GM18519 (cell line): ENCODE measurements around the gene SEMA4G.

Experiments used
- ATAC-seq: cut with Tn5 transposase; IDR thresholded peaks from one replicate; pipeline ENCODE4 v1.9.1; 2021; ENCODE audit warnings: mild to moderate bottlenecking, moderate library complexity; ENCODE audit not compliant: unreplicated experiment, low FRiP score

Gene SEMA4G

DNA sequence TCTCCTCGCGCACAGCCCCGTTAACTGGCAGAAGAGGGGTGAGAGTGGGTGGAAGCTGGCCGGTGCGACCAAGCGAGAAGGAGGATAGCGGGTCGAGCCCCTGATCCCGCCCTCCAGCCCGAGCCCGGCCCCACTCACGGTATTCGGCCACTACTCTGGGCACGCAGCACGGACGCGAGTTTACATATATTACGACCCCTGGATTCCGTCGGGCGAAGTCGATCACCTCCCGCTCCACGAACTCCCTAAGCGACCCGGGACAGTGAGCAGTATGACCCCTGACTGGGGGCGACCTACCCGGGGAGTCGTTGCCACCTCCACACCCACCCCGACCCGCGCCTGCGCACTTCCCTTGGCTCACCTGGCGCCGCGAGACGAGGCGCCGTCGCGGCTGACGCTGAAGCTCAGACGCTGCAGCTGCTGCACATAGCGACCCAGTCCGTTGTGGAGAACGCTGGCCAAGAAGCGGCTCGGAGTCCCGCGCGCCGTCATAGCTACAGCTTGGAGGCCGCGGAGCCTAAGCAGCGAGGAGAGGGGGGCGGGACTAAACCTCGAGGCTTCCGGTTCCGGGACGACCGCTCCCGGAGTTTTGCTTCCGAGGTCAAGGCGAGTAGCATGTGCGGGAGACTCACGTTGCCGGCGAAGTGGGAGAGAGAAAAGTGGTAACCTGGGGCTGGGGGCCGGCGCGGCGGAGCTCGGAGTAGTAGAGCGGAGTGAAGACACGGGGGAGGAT lies 17.8 kb downstream of the SEMA4G start, which contains the start of the genes MRPL43 and TWNK:
Gene MRPL43 (minus strand): TSS at position 546 of the 733 bp plus-strand sequence. CDS start 54 bp downstream, at position 492.
Gene TWNK (plus strand): TSS at position 592 of the 733 bp plus-strand sequence. CDS start 668 bp downstream, outside the sequence.
- ATAC-seq, result peak; percentile 57

DNA sequence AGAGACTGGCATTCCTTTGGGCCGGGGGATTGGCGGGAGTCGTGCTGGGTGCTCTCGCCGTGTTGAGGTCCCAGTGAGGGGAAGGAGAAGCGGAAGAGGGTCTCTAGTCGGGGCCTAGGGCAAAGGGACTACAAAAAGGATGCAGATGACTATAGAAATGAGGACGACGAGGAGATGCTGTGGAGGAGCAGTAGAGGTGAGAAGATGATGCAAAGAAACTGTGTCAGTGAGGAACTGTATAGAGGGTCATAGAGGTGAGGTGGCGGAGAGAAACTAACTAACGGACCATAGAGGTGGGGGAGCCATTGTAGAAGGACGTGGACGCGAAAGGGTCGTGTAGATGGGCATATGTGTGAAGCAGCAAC lies 18.4 kb downstream of the SEMA4G start:
- ATAC-seq, result no peak

DNA sequence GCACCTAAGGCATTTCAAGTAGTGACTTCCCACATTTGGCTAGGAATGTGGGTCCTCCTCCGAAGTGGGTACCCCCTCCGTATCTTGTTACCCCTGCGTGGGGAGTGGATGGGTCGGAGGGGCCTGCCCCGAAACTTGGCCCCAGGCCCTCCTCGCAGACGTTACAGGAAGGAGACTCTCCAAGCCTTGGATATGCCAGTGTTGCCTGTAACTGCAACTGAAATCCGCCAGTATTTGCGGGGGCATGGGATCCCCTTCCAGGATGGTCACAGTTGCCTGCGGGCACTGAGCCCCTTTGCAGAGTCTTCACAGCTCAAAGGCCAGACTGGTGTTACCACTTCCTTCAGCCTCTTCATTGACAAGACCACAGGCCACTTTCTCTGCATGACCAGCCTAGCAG lies 18.9 kb downstream of the SEMA4G start:
- ATAC-seq, result no peak

DNA sequence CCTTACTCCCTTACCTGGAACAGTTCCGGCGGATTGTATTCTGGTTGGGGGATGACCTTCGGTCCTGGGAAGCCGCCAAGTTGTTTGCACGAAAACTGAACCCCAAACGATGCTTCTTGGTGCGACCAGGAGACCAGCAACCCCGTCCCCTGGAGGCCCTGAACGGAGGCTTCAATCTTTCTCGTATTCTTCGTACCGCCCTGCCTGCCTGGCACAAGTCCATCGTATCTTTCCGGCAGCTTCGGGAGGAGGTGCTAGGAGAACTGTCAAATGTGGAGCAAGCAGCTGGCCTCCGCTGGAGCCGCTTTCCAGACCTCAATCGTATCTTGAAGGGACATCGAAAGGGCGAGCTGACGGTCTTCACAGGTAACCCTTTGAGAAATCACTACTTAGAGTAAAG lies 19.8 kb downstream of the SEMA4G start:
- ATAC-seq, result no peak

DNA sequence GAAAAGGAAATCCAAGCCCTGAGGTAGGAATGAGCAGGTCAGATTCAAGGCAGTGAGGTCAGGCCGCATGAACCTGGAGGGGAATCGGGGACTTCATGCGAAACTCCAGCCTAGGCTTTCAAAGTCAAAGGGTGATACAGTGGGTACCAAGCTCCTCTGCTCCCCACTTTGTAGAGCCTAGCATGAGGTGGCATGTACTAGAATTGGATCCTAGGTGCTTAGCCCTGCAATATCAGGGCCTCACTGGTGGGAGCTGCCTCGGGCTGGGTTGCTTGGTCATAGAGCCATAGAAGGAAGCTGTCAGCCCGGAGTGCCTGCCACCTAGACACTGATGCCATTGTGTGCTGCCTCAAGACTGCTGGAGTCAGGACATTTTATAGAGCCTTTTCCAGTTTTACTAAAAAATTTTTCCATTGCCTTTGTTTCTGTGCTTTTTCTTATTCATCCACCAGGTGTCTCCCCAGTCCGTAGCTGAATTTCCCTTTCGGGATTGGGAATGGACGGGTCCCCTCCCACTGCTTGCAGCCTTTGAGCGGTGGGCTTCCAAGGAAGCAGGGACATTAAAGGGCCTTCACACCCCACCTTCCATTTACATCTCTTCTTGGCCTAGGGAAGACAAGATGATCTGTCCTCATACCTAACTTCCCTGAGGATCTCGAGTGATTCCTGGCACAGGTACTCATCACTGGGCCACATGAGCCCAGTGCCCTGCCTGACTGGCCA lies 24.8 kb downstream of the SEMA4G start:
- ATAC-seq, result no peak

DNA sequence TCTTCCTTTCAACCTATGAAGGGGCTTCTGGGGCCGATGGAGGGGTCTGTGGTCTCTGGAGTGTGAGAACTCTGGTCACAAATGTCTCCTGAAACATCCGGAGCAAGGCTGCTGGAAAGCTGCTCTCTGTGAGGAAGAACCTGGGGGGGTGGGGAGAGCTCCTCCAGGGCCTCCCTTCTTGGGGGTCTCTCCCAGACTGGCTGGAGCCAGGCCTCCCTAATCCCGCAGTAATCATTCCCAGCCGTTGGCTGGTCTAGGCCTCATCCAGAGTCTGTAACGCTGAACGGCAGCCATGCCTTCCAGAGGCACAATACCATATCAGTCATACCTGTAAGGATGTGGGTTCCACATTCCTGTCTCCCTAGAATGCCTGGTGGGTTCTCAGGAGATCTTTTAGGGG lies 25.9 kb downstream of the SEMA4G start:
- no peak for ATAC-seq

DNA sequence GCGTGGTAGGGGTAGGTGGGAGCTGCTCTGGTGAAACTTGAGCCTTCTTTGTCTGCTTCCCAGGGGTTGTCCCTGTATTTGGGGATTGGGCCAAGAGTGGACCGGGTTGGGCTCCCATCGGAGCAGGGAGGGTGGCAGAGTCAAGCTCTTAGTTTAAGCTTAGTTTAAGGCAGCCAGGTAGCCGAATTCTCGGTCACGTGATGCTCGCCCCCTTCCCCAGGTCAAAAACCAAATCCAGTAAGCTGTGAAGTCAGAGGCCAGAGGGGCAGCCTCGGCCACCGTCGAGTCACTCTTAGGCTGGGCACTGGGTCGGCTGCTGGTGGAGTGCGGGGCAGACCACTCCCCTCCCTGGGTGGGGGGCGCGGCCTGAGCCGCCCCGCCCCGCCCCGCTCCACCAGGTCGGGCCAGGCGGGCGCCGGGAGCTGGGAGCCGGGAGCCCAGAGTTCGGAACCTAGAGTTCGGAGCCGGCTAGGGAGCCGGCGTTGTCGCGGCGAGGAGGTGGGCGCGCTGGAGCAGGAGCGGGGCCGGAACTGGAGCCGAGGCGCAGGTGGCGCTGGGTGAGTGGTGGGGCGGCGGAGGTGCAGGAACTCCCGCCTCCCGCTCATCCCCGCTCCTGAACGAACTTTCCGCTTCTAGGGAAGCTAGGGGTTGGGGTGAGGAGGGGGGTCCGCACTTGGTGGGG lies 27.5 kb downstream of the SEMA4G start:
- ATAC-seq, result no peak

DNA sequence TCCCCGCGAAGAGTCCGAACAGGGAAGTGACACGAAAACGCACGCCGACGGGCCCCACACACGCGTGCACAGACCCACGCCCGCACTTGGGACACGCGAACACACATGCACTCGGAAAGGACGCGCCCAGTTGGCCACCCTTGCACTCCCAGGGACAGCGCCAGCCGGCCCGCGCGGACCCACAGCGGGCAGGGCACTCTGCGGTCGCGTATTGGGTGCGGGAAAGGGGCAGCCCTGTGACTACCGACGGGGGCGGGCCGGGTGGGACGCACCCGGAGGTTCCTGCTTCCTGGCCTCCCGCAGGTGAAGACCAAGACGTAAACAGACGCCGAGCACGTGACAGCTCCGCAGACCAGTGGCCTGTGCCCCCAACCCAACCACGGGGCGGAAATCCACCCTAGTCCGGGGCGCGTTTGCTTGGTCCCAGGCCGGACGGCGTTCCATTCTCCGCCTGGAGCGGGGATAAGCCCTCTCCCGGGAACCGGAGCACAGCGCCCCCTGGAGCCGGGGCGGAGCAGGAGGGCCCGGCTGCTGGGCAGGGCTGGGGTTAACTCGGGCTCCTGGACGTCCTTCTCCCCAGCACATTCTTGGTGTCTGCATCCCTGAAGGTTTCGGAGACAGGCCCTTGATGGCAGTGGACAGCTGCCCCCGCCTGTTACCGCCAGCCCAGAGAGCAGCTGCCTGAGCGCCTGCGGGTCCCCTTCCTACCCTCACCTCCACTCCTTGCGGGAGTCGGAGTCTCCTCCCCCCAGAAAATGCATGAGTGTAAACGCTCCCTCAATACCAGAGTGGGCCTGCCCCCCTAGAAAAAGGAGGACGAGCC lies 28.3 kb downstream of the SEMA4G start:
- no peak for ATAC-seq

DNA sequence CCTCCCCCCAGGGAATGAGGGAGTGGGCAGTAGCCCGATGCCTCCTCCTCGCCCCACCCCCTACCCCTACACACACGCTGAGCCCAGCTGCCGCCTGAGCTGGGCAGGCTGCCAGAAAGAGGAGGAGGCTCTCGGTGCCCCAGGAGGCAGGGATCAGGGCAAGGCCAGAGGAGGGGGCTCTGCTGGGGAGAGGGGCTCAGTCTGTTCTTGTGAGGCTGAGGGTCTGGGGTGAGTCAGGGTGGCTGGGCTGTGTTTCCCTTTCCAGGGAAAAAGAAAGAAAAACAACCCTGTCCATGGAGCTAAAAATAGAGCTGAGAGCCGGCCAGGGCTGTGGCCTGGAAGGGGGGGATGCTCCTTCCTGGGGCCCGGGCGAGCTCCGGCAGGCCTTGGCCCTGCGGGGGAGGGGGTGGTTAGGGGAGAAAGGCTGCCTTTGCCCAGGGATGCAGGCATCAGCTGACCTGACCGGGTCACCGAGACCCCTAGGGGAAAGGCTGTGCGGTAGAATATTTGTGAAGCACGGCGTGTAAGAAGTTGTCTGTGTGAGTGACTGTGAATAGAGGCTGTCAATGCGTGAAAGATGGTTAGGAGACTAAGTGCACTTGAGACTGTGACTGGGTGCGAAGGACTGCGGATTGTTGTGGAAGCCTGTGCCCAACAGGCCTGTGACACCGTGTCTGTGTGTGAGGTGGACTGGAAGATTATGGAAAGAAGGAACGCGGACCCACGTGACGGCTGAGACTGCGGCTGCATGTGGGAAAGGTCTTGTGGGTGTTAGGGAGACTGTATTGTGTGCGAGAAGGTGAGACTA lies 29.1 kb downstream of the SEMA4G start:
- no peak for ATAC-seq

DNA sequence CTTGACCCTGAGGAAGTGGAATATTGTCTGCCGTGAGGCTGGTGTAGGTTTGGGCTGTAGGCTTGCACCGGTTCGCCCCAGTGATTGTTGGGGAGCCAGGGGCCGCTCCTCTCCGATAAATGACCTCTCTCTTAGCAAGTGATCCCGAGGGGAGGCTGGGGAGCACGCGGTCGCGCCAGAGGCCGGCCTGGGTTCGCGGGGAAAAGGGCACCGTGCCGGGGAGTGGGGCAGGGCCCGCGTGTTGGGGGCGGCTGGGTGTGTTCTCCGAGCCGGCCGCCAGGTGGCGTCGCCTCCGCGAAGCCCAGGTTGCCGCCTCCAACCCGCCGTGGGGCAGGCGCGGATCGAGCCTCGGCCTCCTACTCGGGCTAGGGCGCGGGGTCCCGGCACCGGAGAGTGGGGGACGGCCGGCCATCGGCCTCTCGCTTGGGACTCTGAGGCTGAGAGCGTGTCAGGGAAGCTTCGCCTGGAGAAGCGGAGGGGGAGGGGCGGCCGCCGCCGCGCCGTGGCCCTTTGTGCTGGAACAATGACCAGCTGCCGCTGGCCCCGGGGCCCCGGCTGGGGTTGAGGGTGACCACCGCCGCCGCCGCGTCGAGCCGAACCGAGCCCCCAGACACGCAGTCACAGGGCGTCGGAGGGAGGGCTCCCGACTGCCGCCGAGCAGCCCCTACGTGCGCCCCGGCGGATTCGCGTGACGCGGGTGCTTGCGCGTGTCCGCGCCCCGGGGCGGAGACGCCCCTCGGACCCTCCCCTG lies 29.9 kb downstream of the SEMA4G start:
- ATAC-seq, result no peak

DNA sequence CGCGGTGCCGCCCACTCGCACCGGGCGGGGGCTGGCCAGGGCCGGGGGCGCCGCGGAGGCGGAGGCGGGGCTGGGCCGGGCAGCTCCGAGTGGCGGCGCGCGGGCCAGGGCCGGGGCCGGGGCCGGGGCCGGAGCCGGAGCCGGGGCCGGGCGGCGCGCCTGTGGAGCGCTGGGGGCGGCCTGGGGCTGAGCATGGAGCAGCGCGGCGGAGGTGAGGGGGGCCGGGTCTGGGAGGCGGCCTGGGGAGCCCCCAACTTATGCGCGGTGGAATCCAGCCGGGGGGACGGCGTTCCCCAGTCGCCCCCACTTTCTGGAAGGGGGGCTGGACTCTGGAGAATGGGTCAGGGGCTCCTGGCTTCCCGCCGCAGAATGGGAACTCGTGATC lies 30.4 kb downstream of the SEMA4G start, which contains the start of gene LZTS2:
Gene LZTS2 (plus strand): TSS at position 67 of the 385 bp plus-strand sequence. CDS start 2,731 bp downstream, outside the sequence.
- no peak for ATAC-seq

DNA sequence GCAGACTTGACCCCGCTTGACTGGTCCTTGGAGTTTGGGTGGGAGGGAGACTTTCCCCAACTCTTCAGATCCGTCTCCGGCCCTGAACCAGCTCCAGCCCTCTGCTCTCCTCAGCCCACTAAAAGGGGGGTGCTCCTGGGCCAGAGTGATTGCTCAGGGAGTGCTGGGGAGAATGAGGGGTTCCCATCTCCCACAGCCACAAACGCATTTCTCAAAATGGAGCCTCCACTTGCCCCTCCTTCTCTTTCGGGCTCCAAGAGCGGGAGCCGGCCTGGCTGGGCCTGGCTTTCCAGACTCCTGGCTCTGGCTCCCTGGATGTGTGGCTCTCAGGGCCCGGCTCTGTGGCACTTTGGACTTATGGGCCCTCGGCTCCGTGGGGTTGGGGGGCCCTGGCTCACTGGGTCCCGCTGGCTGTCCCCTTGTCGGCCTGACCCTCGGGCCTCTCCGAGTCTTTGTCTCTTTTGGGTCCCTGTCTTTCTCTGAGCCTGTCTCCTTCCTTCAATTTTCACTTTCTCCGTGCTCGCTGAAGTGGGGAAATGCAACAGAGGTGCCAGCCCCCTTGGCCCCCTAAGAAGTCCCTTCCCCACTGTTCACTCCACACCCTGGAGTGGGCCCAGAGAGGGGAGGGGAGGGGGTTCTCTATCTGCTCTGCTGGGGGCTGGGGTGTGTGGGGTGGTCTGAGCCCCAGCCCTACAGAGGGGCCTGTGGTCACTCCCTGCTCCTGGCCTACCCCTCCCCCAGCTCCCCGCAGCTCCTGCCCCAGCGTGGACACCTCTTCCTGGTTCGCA lies 31.0 kb downstream of the SEMA4G start:
- no peak for ATAC-seq

DNA sequence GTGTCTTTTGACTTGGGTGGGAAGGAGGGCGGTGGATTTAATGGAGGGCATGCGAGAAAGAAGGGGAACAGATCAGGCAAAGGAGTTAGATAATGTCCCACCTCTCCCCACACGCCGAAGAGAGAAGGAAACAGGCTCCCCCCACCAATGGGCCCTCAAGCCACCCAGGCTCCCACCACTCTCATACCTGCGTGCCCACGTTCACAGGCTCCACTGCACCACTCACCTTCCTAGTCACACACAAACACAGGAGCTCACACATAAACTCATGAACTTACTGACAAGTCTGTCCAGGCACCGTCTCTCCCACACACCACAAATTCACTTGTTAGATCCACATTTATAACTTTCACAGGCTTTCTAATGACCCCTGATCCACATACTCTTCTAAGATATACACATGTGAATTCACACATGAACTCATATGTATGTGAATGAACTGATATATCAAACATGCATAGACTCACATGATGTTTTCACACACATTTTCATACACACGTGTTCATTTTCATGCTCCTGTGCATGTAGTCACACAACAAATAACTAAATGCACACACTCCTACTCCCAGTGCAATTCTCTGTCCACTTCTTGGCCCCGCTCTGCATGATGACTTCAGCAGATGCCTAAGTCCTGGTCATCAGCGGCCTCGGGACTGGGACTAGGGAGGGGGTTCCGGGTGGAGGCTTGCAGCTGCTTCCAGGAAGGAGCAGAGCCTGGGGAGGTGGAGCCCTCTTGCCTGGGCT lies 31.8 kb downstream of the SEMA4G start:
- ATAC-seq, result no peak

DNA sequence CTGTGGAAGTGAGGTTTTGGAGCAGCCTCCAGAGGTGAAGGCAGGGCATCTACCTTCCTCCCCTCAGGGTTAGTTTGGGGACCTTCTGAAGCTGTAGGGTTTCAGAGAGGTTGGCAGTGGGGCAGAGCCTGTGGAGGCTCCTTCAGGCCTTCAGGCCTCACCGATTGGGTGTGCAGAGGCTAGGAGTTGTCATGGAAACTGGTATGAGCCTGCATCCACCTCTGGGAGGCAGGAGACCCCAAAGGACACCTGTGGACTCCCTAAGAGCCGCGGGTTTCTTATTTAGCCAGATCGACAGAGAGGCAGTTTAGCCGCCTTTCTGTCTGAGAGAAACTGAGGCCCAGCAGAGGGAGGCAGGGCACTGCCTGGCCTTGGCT lies 32.3 kb downstream of the SEMA4G start:
- no peak for ATAC-seq

DNA sequence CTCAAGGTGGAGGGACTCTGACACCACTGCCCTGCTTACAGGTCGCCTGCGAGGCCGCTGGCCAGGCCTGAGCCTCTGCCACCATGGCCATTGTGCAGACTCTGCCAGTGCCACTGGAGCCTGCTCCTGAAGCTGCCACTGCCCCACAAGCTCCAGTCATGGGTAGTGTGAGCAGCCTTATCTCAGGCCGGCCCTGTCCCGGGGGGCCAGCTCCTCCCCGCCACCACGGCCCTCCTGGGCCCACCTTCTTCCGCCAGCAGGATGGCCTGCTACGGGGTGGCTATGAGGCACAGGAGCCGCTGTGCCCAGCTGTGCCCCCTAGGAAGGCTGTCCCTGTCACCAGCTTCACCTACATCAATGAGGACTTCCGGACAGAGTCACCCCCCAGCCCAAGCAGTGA lies 33.2 kb downstream of the SEMA4G start:
- ATAC-seq, result no peak

DNA sequence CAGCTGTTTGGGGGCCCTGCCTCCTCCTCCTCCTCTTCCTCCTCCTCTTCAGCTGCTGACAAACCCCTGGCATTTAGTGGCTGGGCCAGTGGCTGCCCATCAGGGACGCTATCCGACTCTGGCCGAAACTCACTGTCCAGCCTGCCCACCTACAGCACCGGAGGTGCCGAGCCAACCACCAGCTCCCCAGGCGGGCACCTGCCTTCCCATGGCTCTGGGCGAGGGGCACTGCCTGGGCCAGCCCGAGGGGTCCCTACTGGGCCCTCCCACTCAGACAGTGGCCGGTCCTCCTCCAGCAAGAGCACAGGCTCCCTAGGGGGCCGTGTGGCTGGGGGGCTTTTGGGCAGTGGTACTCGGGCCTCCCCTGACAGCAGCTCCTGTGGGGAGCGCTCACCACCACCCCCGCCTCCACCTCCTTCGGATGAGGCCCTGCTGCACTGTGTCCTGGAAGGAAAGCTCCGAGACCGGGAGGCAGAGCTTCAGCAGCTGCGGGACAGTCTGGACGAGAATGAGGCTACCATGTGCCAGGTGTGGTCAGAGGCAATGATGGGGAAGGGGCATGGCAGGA lies 34.4 kb downstream of the SEMA4G start:
- no peak for ATAC-seq

DNA sequence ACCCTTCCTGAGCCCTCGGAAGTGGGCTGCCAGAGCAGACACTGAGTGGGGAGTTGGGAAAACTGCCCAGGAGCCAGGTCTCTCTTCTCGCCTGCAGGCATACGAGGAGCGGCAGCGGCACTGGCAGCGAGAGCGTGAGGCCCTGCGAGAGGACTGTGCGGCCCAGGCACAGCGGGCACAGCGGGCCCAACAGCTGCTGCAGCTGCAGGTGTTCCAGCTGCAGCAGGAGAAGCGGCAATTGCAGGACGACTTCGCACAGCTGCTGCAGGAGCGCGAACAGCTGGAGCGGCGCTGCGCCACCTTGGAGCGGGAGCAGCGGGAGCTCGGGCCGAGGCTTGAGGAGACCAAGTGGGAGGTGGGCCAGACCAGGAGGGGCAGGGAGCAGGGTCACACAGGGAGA lies 36.1 kb downstream of the SEMA4G start:
- ATAC-seq, result no peak
